KMS-11 (cell line): ENCODE results near the gene B4GALNT1.

Experiments
- H2AFZ ChIP-seq: fragments of 200-600 bp; sonication (generic); 2 replicates; pipeline ENCODE4 v1.6.1; 2016; ENCODE audit warnings: antibody characterized with exemption, mixed run types, low read depth
- H3K27ac ChIP-seq: fragments of 200-600 bp; sonication (generic); 2 replicates; pipeline ENCODE4 v1.6.1; 2016; ENCODE audit warnings: mild to moderate bottlenecking, mixed run types
- H3K27me3 ChIP-seq: fragments of 200-600 bp; sonication (generic); 2 replicates; pipeline ENCODE4 v1.6.1; 2017; ENCODE audit warnings: mild to moderate bottlenecking, low read depth, mixed run types, moderate library complexity; ENCODE audit not compliant: insufficient read depth
- H3K36me3 ChIP-seq: fragments of 200-600 bp; sonication (generic); 2 replicates; pipeline ENCODE4 v1.6.1; 2017; ENCODE audit warnings: mild to moderate bottlenecking, mixed run types; ENCODE audit not compliant: insufficient read depth
- H3K4me1 ChIP-seq: fragments of 200-600 bp; sonication (generic); 2 replicates; pipeline ENCODE4 v1.6.1; 2016; ENCODE audit warnings: mild to moderate bottlenecking, low read depth, mixed run types; ENCODE audit not compliant: poor library complexity, severe bottlenecking
- H3K4me2 ChIP-seq: fragments of 200-600 bp; sonication (generic); 2 replicates; pipeline ENCODE4 v1.7.0; 2016; ENCODE audit warnings: mild to moderate bottlenecking, mixed run types
- H3K4me3 ChIP-seq: fragments of 200-600 bp; sonication (generic); IDR thresholded peaks from 2 replicates; pipeline ENCODE4 v1.6.1; 2017; ENCODE audit warnings: low read depth, low read length, mixed read lengths; ENCODE audit not compliant: insufficient read depth
- H3K79me2 ChIP-seq: fragments of 200-600 bp; sonication (generic); 2 replicates; pipeline ENCODE4 v1.6.1; 2016; ENCODE audit warnings: low read depth, mixed run types; ENCODE audit not compliant: insufficient read depth
- H3K9ac ChIP-seq: fragments of 200-600 bp; sonication (generic); 2 replicates; pipeline ENCODE4 v1.6.1; 2016; ENCODE audit warnings: mild to moderate bottlenecking, mixed run types
- H4K20me1 ChIP-seq: fragments of 200-600 bp; sonication (generic); 2 replicates; pipeline ENCODE4 v1.6.1; 2016; ENCODE audit warnings: mild to moderate bottlenecking, mixed run types; ENCODE audit not compliant: insufficient read depth
- CTCF ChIP-seq: fragments of 200-600 bp; sonication (generic); conservative IDR thresholded peaks from 2 replicates; pipeline ENCODE4 v1.6.1; 2017; ENCODE audit warnings: low read depth, mild to moderate bottlenecking, antibody characterized with exemption, low read length, moderate library complexity, mixed read lengths

B4GALNT1 gene

GRCh38 chr12:57606399-57606798 is 26.6 kb downstream of the B4GALNT1 start:
- Histone ChIP-seq H3K27ac (no peak overlapping the region), H3K27me3 (no peaks in the 10 kb centered on the region), H2AFZ (no peak overlapping the region), H4K20me1 (no peaks in the 10 kb centered on the region), H3K4me1 (peaks cover 35% of the 10 kb centered on the region), H3K4me3 (no peak overlapping the region), H3K9ac (no peak overlapping the region; the same call in 1 of the 2 replicates), H3K79me2 (no peaks in the 10 kb centered on the region), H3K36me3 (no peaks in the 10 kb centered on the region), H3K4me2 (peak overlapping the region; percentile 97; the same call in 1 of the 2 replicates)
- TF ChIP-seq CTCF: no peak

- no peaks in the 10 kb centered on the region for H4K20me1 ChIP-seq
- no peaks in the 10 kb centered on the region for H3K36me3 ChIP-seq
- H3K27ac ChIP-seq: no peak overlapping the region
- peaks cover 33% of the 10 kb centered on the region for H3K4me1 ChIP-seq
- H3K4me2 ChIP-seq: peak overlapping the region; percentile 97
- H3K9ac ChIP-seq: peak overlapping the region; percentile 93; the same call in 1 of the 2 replicates
- no peaks in the 10 kb centered on the region for H3K27me3 ChIP-seq
- H3K4me3 ChIP-seq: no peak overlapping the region
- 0 out of 2 replicates have a peak overlapping the region, but pooled peaks have one; percentile 99 for H2AFZ ChIP-seq
- H3K79me2 ChIP-seq: no peaks in the 10 kb centered on the region
- TF ChIP-seq CTCF: no peak
Measured at GRCh38 chr12:57605811-57606311, 27.1 kb downstream of the B4GALNT1 start.

- Histone ChIP-seq H3K4me3 (peak overlapping the region; percentile 76), H3K36me3 (no peaks in the 10 kb centered on the region), H3K9ac (peak overlapping the region; percentile 93)
Measured at GRCh38 chr12:57604992-57605810, 27.8 kb downstream of the B4GALNT1 start.

GRCh38 chr12:57604454-57604991 is 28.5 kb downstream of the B4GALNT1 start, which contains the start of gene DTX3:
TSS of gene DTX3 (plus strand) at chr12:57604824. CDS start at chr12:57606518, 1,694 bp downstream.
- Histone ChIP-seq H3K9ac (peak within 1 kb of the TSS; percentile 93), H3K27ac (peak within 1 kb of the TSS; percentile 71), H3K79me2 (no peaks in the 10 kb centered on the region), H4K20me1 (no peaks in the 10 kb centered on the region), H3K4me1 (peaks cover 30% of the 10 kb centered on the region), H3K27me3 (no peaks in the 10 kb centered on the region), H3K36me3 (no peaks in the 10 kb centered on the region), H3K4me3 (peak within 1 kb of the TSS; percentile 76), H2AFZ (peak within 1 kb of the TSS; percentile 99), H3K4me2 (peak within 1 kb of the TSS; percentile 97)
- 0 out of 2 replicates have a peak, but pooled peaks have one; percentile 27 for TF ChIP-seq CTCF

More at GRCh38 chr12:57604992-57605810, 27.8 kb downstream of the B4GALNT1 start:
- Histone ChIP-seq H2AFZ (peak overlapping the region; percentile 99), H4K20me1 (no peaks in the 10 kb centered on the region), H3K79me2 (no peaks in the 10 kb centered on the region), H3K27me3 (no peaks in the 10 kb centered on the region), H3K4me1 (peaks cover 30% of the 10 kb centered on the region), H3K27ac (peak overlapping the region; percentile 71), H3K4me2 (peak overlapping the region; percentile 97)
- TF ChIP-seq CTCF: no peak
